GM10266 (cell line): ENCODE results near the gene F8.

Source experiments
- DNase-seq: peaks from one replicate; pipeline ENCODE4 v3.0.0; 2012; ENCODE audit errors: extremely low spot score
- CTCF ChIP-seq: IDR thresholded peaks from 2 replicates; pipeline ENCODE4 v1.5.1; 2012; ENCODE audit warnings: mild to moderate bottlenecking, low read depth; ENCODE audit not compliant: control insufficient read depth, insufficient read depth; ENCODE audit errors: missing control alignments

The F8 gene

GRCh38 chrX:155022585-155022984 is at the start of gene F8:
F8 (minus strand) TSS chrX:155022723; CDS start chrX:155022552, 171 bp downstream.
- no peak for DNase-seq
- TF ChIP-seq CTCF: no peak

GRCh38 chrX:155071694-155072280 is 49.3 kb upstream of the F8 start:
- TF ChIP-seq CTCF: no peak

GRCh38 chrX:155070975-155071693 is 48.6 kb upstream of the F8 start, which contains the start of the genes BRCC3, CMC4 and MTCP1:
BRCC3 (plus strand) TSS chrX:155071508; CDS start chrX:155071528, 20 bp downstream.
CMC4 (minus strand) TSS chrX:155071136; CDS start chrX:155064023, 7,113 bp downstream.
MTCP1 (minus strand) TSS chrX:155071136; CDS start chrX:155066010, 5,126 bp downstream.
- DNase-seq: peak; percentile 91
- TF ChIP-seq CTCF: no peak

More at GRCh38 chrX:155071694-155072280, 49.3 kb upstream of the F8 start:
- DNase-seq: no peak

- no peak for DNase-seq
- TF ChIP-seq CTCF: no peak
These were observed 48.1 kb upstream of the F8 start for GRCh38 chrX:155070663-155070974.

- no peak for TF ChIP-seq CTCF
- DNase-seq: no peak
These were observed 47.5 kb upstream of the F8 start for GRCh38 chrX:155070038-155070437.

- DNase-seq: no peak
- TF ChIP-seq CTCF: no peak
These were observed 46.9 kb upstream of the F8 start for GRCh38 chrX:155069414-155069813.

- no peak for TF ChIP-seq CTCF
- no peak for DNase-seq
These were observed 45.6 kb upstream of the F8 start for GRCh38 chrX:155068165-155068564.
